H1 (cell line): Measurements from ENCODE around the gene KRT7. TPM values are rescaled to one million over a fixed set of nuclear protein-coding genes. Genes with fewer than 3 reads are reported as not detected.

Source experiments
- EGR1 ChIP-seq: IDR thresholded peaks from 2 replicates; pipeline ENCODE4 v1.6.1; 2011; ENCODE audit warnings: low read depth, low read length, borderline replicate concordance
- RBBP5 ChIP-seq: IDR thresholded peaks from 2 replicates; pipeline ENCODE4 v1.7.1; 2012; ENCODE audit warnings: low read depth, mild to moderate bottlenecking, inconsistent platforms, low read length, moderate library complexity, borderline replicate concordance
- SIN3A ChIP-seq, 2 experiments: IDR thresholded peaks in 1 of 2; conservative IDR thresholded peaks in 1 of 2; 2 replicates each; pipeline ENCODE4 v1.6.1; 2011 to 2012; ENCODE audit warnings: low read length in 2 of 2, improper control_type of control experiment in 1 of 2, low read depth in 1 of 2, mild to moderate bottlenecking in 1 of 2
- SIX5 ChIP-seq: IDR thresholded peaks from 2 replicates; pipeline ENCODE4 v1.6.1; 2011; ENCODE audit warnings: mild to moderate bottlenecking, low read depth, low read length
- TAF7 ChIP-seq: optimal IDR thresholded peaks from 2 replicates; pipeline ENCODE3; 2011; ENCODE audit warnings: low read depth, mild to moderate bottlenecking, inconsistent platforms, low read length, moderate library complexity, borderline replicate concordance
- polyA plus RNA-seq, 7 experiments: library from polyadenylated mRNA; depleted of rRNA in 3 of 7; stranded (reverse) in 5 of 7; unstranded in 2 of 7; fragments of >200 nt in 5 of 7; fragments of 200-250 nt in 2 of 7; gene quantifications; 1 replicate in 5 of 7; 2 replicates in 1 of 7; 4 replicates in 1 of 7; pipeline versions ENCODE4 v1.2.1 to v1.2.3, GENCODE V29; 2011 to 2013; ENCODE audit warnings: missing spikeins in 2 of 7, mixed read lengths in 2 of 7
- total RNA-seq: library from RNA; stranded (reverse); fragmentation: NEBNext Ultra II Directional; extraction: Animal tissue kit (Norgen Biotek cat#: 25700); gene quantifications from 2 replicates; pipeline ENCODE4 v1.2.1, GENCODE V29; 2021
- TF ChIP-seq, protein P1 (sequence below): IDR thresholded peaks from 2 replicates; pipeline ENCODE4 v1.6.1; 2011; ENCODE audit warnings: low read length, improper control_type of control experiment

Gene KRT7
- total and polyA plus RNA-seq, 2 of the 8 experiments (the other 6 are each of a cell fraction or from before 2014, with no cell fraction given): 13.2 to 19.0 TPM

DNA sequence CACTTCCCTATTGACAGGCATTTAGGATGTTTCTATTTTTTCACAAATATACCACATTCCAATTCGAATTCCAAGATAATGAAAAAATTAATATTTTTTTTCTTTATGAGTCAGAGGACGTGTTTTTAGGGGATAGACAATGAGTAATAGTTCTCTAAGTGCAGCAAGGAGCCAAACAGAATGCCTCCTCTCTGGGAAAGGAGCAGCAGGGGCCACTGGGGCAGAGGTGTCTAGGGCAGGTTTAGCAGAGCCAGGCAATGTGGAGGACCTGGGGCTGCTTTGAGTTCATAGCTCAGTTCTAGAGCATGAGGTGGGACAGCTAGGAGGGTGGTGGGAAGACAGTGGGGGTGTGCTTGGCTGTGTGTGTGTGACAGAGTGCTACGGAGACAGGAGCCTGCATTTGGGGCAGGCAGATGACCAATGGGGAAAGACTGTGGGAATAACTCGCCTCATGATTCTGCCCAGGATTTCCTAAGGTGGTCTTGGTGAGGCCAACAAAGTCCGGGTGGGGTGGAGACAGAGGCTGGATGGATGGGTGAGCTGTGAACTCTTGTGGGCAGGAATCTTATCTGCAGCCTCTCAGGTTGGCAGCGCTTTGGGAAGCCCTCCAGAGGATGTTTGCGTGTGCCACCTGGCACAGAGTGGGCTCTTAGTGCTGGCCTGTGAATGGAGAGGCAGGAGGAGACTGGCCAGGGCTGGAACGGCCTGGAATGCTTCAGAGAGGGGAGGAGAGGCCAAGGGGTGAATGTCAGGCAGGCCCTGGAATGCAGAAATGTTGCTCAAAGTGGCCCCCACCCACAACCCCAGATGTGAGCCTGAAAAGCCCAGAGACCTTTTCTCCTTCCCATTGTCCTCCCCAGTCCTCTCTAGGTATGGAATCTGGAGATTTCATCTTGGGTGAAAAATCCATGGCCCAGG is 2.4 kb upstream of the KRT7 start (continued):
- TF ChIP-seq SIX5 (no peak), RBBP5 (no peak), SIN3A (conservative IDR thresholded peaks at IDR 0.05 in 1 of 2, IDR thresholded peaks at IDR 0.05 in 1 of 2; ENCODE audit: low read depth in 1 of 2, low read length in 2 of 2) (no peak; a peak in 1 of 4 replicates), TAF7 (no peak), EGR1 (no peak)
- TF ChIP-seq, protein P1, sequence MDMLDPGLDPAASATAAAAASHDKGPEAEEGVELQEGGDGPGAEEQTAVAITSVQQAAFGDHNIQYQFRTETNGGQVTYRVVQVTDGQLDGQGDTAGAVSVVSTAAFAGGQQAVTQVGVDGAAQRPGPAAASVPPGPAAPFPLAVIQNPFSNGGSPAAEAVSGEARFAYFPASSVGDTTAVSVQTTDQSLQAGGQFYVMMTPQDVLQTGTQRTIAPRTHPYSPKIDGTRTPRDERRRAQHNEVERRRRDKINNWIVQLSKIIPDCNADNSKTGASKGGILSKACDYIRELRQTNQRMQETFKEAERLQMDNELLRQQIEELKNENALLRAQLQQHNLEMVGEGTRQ: no peak
